HepG2 (cell line): ENCODE data around the gene ZNF586. TPM values are rescaled to one million over a fixed set of nuclear protein-coding genes. Genes with fewer than 3 reads are reported as not detected.
A peak's percentile ranks its signal among the peaks of the same experiment; 100 is the strongest.

ENCODE experiments used
- BHLHE40 ChIP-seq: IDR thresholded peaks from 2 replicates; pipeline ENCODE4 v1.6.1; 2011; ENCODE audit warnings: low read length, improper control_type of control experiment
- CBX2 ChIP-seq, 2 experiments: fragments of 200-600 bp in 1 of 2; sonication (generic); formaldehyde crosslinking in 1 of 2; IDR thresholded peaks; 2 replicates each; pipeline versions ENCODE4 v1.7.0 to v1.8.1; 2018 to 2022; ENCODE audit warnings: low read depth in 2 of 2, low read length in 1 of 2, mild to moderate bottlenecking in 1 of 2, missing genetic modification reagents in 1 of 2
- EP300 ChIP-seq, 3 experiments: sonication (generic) in 1 of 3; formaldehyde crosslinking in 1 of 3; IDR thresholded peaks; 2 replicates each; pipeline versions ENCODE4 v1.5.1 to v1.6.1; 2011 to 2020; ENCODE audit warnings: low read depth in 2 of 3, low read length in 2 of 3, borderline replicate concordance in 1 of 3, improper control_type of control experiment in 1 of 3, mild to moderate bottlenecking in 1 of 3, missing genetic modification reagents in 1 of 3, moderate library complexity in 1 of 3
- HBP1 ChIP-seq: IDR thresholded peaks from 2 replicates; pipeline ENCODE4 v1.6.1; 2016; ENCODE audit warnings: low read depth, control low read depth
- HCFC1 ChIP-seq: fragments of 150-350 bp; IDR thresholded peaks from 2 replicates; pipeline ENCODE4 v1.6.1; 2014; ENCODE audit warnings: low read depth, low read length
- LCORL ChIP-seq, 2 experiments: fragments of 450-650 bp in 1 of 2; sonication (generic) in 1 of 2; formaldehyde crosslinking in 1 of 2; IDR thresholded peaks; 2 replicates each; pipeline versions ENCODE4 v1.5.0 to v1.6.1; 2017 to 2020; ENCODE audit warnings: antibody characterized with exemption in 1 of 2, missing genetic modification reagents in 1 of 2
- MED1 ChIP-seq: sonication (generic); formaldehyde crosslinking; IDR thresholded peaks from 2 replicates; pipeline ENCODE4 v1.4.0; 2020; ENCODE audit warnings: missing genetic modification reagents
- MIXL1 ChIP-seq: IDR thresholded peaks from 2 replicates; pipeline ENCODE4 v1.6.1; 2016
- POGZ ChIP-seq: sonication (generic); formaldehyde crosslinking; IDR thresholded peaks from 2 replicates; pipeline ENCODE4 v1.4.0; 2020; ENCODE audit warnings: mild to moderate bottlenecking, missing genetic modification reagents
- PPARG ChIP-seq: conservative IDR thresholded peaks from 2 replicates; pipeline ENCODE4 v1.6.1; 2016; ENCODE audit warnings: missing biosample characterization, missing genetic modification reagents
- SMAD1 ChIP-seq: sonication (generic); formaldehyde crosslinking; IDR thresholded peaks from 2 replicates; pipeline ENCODE4 v1.4.0; 2020; ENCODE audit warnings: missing genetic modification reagents, low read depth, mild to moderate bottlenecking, borderline replicate concordance
- SRSF9 ChIP-seq: fragments of 200-400 bp; formaldehyde crosslinking; IDR thresholded peaks from 2 replicates; pipeline ENCODE4 v1.6.1; 2018; ENCODE audit warnings: borderline replicate concordance, mild to moderate bottlenecking, low read depth, low read length; ENCODE audit not compliant: insufficient read depth, poor library complexity, severe bottlenecking
- YY1 ChIP-seq: IDR thresholded peaks from 2 replicates; pipeline ENCODE4 v1.6.1; 2011; ENCODE audit warnings: low read length, low read depth, moderate library complexity, mild to moderate bottlenecking; ENCODE audit not compliant: insufficient read depth, insufficient replicate concordance
- ZBTB42 ChIP-seq: sonication (generic); formaldehyde crosslinking; IDR thresholded peaks from 2 replicates; pipeline ENCODE4 v1.5.0; 2020; ENCODE audit warnings: mild to moderate bottlenecking, missing genetic modification reagents
- ZNF383 ChIP-seq: sonication (generic); formaldehyde crosslinking; IDR thresholded peaks from 2 replicates; pipeline ENCODE4 v1.4.0; 2020; ENCODE audit warnings: missing genetic modification reagents, mild to moderate bottlenecking, borderline replicate concordance
- ZNF441 ChIP-seq: sonication (generic); formaldehyde crosslinking; IDR thresholded peaks from 2 replicates; pipeline ENCODE4 v1.7.0; 2021; ENCODE audit warnings: missing genetic modification reagents, borderline replicate concordance
- ZNF512 ChIP-seq: sonication (generic); formaldehyde crosslinking; IDR thresholded peaks from 2 replicates; pipeline ENCODE4 v1.4.0; 2020; ENCODE audit warnings: mild to moderate bottlenecking, missing genetic modification reagents
- ZNF768 ChIP-seq: sonication (generic); formaldehyde crosslinking; IDR thresholded peaks from 2 replicates; pipeline ENCODE4 v1.4.0; 2020; ENCODE audit warnings: missing genetic modification reagents
- polyA plus RNA-seq, 8 experiments: library from polyadenylated mRNA; depleted of rRNA in 3 of 8; stranded (reverse) in 7 of 8; unstranded in 1 of 8; fragments of >200 nt; fragmentation: Illumina TruSeq in 4 of 8; extraction: Trizol in 4 of 8; gene quantifications; 2 replicates each; pipeline versions ENCODE4 v1.2.1 to v1.2.3, GENCODE V29; 2011 to 2016; ENCODE audit warnings: low read depth in 4 of 8, missing spikeins in 1 of 8, mixed read lengths in 1 of 8; ENCODE audit not compliant: insufficient read depth in 1 of 8
- total RNA-seq, 5 experiments: library from RNA; depleted of rRNA; stranded (reverse); fragments of >200 nt; fragmentation: Illumina TruSeq; extraction: Trizol; gene quantifications; 2 replicates each; pipeline ENCODE4 v1.2.3, GENCODE V29; 2016; ENCODE audit warnings: low read depth in 1 of 5

ZNF586 gene
- total and polyA plus RNA-seq, 2 of the 13 experiments (the other 11 are each of a cell fraction or from before 2014, with no cell fraction given) = 0.50 to 3.4 TPM

- TF ChIP-seq LCORL (IDR thresholded peaks at IDR 0.05) (no peak), LCORL (CRISPR knock-in tag; IDR thresholded peaks at IDR 0.05) (no peak), MIXL1 (CRISPR knock-in tag) (no peak), ZNF441 (no peak), YY1 (peak; percentile 78), SRSF9 (no peak), ZNF768 (CRISPR knock-in tag) (peak; percentile 28; the same call in 1 of the 2 replicates), HBP1 (CRISPR knock-in tag) (no peak), EP300 (IDR thresholded peaks at IDR 0.05; ENCODE audit: low read depth in 2 of 2, low read length in 2 of 2) (no peak), EP300 (CRISPR knock-in tag; IDR thresholded peaks at IDR 0.05; ENCODE audit: borderline replicate concordance) (no peak), CBX2 (IDR thresholded peaks at IDR 0.05; ENCODE audit: low read depth, low read length) (no peak), CBX2 (CRISPR knock-in tag; IDR thresholded peaks at IDR 0.05; ENCODE audit: low read depth) (no peak), BHLHE40 (peak; percentile 75), POGZ (CRISPR knock-in tag) (peak; percentile 60; the same call in 1 of the 2 replicates), PPARG (peak; percentile 84), ZNF512 (CRISPR knock-in tag) (no peak), MED1 (CRISPR knock-in tag) (no peak), HCFC1 (peak; percentile 43; the same call in 1 of the 2 replicates), ZBTB42 (CRISPR knock-in tag) (no peak), ZNF383 (no peak), SMAD1 (CRISPR knock-in tag) (no peak)
These were observed 60.7 kb downstream of the ZNF586 start, which contains the start of gene ZNF587B (continued) for GRCh38 chr19:57830071-57830602.
